OCI-LY1 (cell line): ENCODE data around the gene ASB11.

ENCODE experiments used
- CTCF ChIP-seq: fragments of 200-600 bp; sonication (generic), shearing (Covaris generic); IDR thresholded peaks from 2 replicates; pipeline ENCODE4 v1.5.1; 2017; ENCODE audit warnings: mild to moderate bottlenecking, antibody characterized with exemption, low read length, moderate library complexity, mixed read lengths
- EZH2 ChIP-seq: fragments of 200-600 bp; sonication (generic), shearing (Covaris generic); IDR thresholded peaks from 2 replicates; pipeline ENCODE4 v1.8.0; 2017; ENCODE audit warnings: borderline replicate concordance, mixed run types, mild to moderate bottlenecking, antibody characterized with exemption, low read length, moderate library complexity, mixed read lengths

- TF ChIP-seq CTCF (no peak), EZH2 (no peak)
Measured at GRCh38 chrX:15254852-15255251, 60.6 kb downstream of the ASB11 start.
